ENCODE results near the gene CHRM2. TPM values are rescaled to one million over a fixed set of nuclear protein-coding genes. Genes with fewer than 3 reads are reported as not detected.

CHRM2 gene
- total RNA-seq, 1 donor from 2014 or later, result 7.5 TPM

- no peak for DNase-seq (ENCODE audit: low spot score)
Observed at GRCh38 chr7:137025469-137026175, 157.2 kb downstream of the CHRM2 start.

DNA sequence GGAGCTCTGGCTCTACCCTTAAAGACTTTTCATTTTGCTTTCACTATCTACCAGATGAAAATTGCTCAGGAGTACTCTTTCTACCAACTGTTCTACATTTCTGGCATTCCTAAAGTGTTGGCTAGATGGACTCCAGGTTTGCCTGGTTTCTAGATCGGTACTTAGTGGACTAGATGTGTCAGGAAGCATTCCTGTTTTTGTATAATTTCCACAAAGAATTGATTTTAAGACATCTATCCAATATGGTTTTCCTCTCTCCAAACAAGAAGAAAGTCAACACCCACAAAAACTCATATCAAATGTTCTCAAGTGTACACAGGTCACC, 157.7 kb downstream of the CHRM2 start:
- no peak for DNase-seq (ENCODE audit: low spot score)

GRCh38 chr7:137032436-137032835, 164.0 kb downstream of the CHRM2 start:
- DNase-seq (ENCODE audit: low spot score), result no peak

DNA sequence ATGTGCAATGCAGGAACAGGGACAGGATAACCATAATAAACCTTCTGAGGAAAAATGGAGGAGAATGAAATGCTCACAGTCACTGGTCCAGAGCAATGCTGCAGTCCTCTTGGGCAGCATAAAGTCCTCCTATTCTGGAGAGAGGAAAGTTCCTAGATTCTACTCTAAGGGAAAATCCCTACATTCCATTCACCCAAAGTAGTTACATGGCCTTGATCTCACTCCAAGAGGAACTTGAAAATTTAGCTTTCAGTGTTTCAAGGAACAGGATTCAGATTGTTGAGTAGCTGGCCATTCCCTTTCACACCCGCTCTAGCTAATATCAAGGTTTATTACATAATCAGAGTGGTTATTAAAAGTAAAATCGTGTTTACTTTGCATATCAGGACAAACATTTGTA, 168.3 kb downstream of the CHRM2 start:
- peak; percentile 10 for DNase-seq (ENCODE audit: low spot score)

- no peak for DNase-seq (ENCODE audit: low spot score)
Observed at GRCh38 chr7:137038706-137039105, 170.3 kb downstream of the CHRM2 start.

DNA sequence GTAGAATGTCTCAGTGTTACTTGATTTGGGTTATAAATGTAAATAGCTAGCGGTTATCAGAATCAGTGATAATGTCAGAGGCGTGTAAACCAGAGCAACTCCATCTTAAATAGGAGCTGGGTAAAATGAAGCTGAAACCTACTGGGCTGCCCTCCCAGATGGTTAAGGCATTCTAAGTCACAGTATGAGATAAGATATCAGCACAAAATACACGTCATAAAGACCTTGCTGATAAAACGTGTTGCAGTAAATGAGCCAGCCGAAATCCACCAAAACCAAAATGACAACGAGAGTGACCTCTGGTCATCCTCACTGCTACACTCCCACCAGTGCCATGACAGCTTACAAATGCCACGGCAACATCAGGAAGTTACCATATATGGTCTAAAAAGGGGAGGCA, 172.3 kb downstream of the CHRM2 start:
- DNase-seq (ENCODE audit: low spot score), result peak; percentile 76

DNA sequence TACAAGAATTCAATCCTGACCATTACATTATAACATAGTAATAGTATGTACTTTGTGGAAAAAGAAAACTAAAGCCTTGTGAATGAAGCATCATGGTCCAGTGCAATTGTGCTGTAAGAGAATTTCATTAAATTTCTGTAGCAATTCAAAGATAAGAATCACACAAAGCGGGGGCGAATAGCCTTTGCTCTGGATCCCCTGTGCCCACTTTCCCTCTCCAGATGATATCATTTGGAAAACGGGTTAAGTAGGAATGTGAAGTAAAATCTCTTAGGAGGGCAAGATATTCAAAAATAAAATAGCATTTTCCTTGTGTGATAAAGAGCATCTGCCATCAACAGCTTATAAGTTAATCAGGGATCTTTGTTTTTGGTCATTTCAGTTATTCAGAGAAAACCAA, 177.1 kb downstream of the CHRM2 start:
- peak; percentile 8 for DNase-seq (ENCODE audit: low spot score)

DNA sequence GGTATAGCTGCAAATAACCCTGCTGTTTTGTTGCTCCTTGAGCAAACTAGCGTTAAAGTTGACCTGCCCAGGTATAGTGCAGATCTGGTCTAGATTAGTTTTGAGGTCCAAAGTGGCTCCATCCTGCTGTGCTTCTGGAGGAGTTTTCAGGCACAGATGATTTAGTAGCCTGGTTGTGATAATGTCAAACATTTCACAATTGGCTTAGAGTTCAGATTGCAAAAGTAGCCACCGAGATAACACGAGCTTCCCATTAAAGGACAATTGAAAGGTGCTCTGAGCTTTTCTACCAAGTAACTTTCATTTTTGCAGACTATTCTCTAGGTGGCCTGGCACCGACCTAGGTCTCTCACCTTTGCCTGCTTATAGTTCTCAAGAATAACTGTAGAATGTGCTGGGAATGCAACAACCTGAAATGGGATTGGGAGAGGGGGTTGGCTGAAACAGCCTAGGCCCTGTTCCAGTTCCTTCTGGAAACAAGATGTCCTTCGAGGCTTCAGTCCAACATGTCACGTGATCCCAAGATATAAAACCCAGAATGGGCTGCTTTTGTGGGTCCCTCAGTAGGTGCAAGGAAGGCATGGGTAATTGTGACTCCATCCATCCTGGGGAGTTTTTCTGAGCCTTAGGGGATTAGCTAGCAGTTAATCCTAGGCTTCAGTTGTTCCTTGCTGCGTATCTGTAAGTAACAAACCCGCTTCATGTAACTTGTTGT, 201.0 kb downstream of the CHRM2 start:
- no peak for DNase-seq (ENCODE audit: low spot score)

Data from umbilical cord (tissue), 2 donors.